Dedifferentiated amniotic fluid mesenchymal stem cell (primary cell): ENCODE measurements around the gene PROB1.
A peak's percentile ranks its signal among the peaks of the same experiment; 100 is the strongest.
"Not testable (repeated sequence)": the region's sequence is repeated elsewhere in the genome, so short reads cannot be mapped to it uniquely, and the experiment has no call there.

Source experiments
- DNase-seq: peaks from one replicate; pipeline ENCODE4 v3.0.0-alpha.2; 2016; ENCODE audit errors: extremely low spot score

The PROB1 gene

DNA sequence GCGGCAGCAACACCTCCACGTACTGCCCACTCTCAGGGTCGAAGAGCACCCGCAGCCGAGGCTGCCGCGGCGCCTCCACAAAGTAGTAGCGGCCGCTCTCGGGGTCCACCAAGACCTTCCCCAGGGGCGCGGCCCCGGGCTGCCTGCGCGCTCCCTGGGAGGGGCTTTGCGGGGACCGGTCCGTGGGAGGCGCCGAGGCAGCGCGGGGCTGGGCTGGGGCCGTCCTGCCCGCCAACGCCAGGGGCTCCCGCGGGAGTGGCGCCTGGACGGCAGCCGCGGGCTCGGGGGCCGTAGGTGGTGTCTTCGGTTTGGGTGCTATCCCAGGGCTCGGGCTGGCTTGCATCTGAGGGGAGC, 2.6 kb downstream of the PROB1 start:
- no peak for DNase-seq

DNA sequence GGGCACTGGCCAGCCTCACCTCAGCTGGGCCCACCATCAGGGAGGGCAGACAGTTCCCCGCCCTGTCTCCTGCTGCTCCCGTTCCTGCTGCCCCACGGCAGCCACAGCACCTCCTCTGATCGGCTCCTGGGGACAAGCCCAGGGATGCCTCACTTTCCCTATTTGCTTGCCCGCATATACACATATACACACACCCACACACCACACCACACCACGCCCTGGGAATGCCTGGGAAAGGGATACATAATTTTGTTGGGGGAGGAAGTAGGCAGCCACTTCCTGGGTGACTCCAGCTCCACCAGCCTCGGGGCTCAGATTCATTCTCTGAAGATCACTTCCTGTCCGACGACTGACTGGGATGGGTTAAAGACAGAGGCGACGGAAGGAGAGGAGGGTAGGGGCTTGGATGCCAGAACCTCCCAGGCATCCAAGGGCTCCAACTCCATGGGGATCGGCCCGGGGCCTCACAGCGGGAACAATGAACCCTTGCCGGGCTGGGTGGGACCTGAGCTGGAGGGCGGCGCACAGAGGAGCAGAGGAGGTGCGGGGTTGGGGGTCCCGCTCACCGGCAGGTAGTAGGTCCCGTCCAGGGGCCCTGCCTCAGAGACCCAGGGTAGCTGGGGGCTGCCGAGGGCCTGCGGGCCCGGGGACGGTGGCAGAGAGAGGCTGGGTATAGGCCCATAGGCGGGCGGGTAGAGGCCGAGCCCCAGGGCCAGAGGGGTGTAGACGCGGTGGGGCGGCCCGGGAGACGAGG, 3.2 kb downstream of the PROB1 start:
- DNase-seq, result no peak

DNA sequence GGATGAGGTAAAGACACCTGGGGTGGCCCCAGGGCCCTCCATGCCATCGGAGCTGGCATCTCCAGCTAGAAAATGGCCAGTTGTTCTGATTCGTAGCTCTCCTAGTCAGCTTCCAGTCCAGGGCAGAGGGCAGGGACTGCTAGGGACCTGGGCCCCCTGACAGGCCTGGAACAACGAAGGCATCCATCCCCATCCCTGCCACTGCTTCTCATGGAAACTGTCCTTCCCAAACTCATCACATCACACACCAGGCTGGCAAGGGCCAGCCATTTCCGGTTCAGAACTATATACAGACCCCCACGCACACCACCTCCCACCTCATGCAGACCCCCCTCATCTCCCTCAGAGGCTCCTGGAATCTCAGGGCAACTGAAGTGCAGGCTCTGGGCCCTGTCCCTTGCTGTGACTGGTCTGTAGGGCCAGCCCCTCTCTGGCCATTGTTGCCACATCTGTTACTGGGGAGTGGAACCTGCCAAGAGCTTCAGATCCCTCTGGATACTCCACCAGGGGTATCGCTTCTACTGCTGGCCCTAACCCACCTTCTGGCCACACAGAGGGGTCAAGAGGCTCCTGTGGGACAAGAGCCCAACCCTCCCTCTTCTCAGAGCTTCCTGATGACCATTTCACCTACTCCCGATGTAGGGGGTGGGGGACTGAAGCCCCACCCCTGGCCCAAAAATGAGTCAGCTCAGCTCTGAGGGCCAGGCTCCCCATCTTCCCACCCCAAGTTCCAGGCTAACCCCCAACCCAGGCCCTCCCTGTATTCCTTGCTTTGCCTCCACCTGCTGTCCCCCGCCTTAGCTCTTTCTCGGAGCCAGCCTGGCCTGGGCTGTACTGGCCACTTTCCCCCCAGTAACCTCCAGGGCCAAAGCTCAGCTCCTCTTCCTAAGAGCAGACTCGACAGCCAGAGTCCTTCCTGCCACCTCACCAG, 4.0 kb downstream of the PROB1 start:
- DNase-seq, result no peak

DNA sequence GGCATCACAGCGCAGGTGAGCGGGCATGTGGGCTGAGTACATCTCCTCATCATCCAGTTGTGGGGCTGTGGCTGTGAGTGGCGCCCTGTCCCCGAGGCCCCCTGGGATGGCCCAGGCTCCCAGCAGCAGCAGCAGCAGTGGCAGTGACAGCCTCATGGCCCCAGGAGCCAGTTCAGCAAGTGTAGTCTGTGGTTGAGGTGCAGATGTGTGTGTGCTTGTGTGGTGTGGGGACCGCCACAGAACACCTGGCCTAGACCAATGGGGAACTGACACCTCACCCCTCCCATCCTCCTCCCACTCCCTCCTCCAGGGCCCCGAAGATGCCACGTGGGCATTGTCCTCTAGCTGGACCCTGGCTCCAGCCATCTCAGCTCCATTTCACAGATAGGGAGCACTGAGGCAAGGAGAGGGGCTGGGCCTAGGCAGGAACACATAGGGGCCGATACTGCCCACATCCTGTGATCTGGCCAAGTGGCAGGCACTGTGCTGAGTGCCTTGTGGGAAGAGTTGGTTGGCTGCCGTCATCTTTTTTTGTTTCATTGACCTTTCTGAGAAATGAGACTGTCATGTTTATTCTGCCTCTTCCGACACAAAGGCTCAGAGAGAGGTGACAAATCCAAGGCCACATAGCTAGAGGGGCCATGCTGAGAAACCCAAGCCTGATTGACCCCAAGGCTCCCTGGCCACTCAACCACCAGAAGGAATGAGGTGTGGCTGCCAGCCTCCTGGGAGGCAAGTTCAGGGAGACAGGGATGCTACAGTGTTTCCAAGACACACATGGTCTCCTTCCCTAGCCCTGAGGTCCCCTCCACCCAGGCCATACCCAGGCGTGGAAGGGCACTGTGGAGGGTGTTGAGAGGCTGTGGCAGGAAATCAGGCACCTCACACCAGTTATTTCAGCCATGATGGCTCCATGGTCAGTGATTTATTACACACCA, 4.9 kb downstream of the PROB1 start, which contains the start of gene MZB1:
MZB1 (minus strand) TSS at position 213 of the 938 bp plus-strand sequence; CDS start at position 156, 57 bp downstream.
- no peak for DNase-seq

DNA sequence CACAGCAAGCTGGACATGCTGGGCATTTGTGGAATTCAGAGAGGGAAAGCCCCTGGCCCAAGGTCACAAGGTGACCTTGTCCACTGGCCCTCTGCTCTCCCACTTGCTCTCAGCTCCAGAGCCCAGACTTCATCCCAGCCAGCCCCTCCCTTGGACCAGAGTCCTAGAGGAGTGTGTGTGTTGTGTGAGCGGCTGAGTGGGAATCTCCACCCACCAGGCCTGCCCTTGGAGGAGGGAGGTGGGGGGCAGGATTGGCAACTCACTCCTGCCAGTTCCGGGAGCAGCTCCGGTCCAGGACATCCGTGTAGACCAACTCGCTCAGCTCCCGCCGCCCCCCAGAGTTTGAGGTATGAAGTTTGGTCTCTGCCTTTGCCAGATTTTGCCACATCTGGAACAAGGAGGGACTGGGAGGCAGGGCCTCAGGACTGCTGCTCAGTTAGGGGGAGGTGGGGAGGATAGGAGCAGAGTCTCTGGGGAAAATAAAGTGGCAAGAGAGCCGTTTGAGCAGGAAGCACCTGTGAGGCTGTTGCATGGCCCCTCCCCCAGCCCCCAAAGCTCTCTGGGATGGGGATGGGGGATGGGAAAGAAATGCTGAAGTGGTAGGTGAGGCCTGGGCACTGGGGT, 6.6 kb downstream of the PROB1 start:
- DNase-seq, result no peak

DNA sequence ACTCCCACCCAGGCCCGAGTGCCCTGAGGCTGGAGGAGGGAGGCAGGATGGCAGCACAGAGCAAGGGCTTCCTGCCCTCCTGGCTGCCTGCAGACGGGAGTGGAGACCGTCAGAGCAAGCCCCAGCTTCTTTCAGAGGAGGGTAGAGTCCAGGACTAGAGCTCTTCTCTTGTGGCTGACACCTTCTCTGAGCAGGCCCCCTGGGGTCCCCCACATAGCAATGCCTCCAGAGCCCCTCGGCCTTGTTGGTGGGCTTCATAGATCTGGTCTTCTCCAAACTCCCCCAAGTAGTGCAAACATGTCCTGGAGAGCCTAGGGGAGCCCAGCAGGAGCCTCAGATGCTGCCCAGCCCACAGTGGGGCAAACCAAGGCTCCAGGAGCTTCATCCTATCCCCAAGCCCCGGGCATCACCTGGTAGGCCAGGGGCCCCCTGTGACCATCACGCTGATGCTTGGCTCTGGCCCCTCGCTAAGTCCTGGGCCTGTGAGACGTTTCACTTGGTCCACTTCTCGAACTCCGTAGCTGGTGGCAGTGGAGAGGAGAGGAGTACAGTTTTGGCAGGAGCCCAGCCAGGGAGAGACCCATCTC, 7.2 kb downstream of the PROB1 start:
- no peak for DNase-seq

DNA sequence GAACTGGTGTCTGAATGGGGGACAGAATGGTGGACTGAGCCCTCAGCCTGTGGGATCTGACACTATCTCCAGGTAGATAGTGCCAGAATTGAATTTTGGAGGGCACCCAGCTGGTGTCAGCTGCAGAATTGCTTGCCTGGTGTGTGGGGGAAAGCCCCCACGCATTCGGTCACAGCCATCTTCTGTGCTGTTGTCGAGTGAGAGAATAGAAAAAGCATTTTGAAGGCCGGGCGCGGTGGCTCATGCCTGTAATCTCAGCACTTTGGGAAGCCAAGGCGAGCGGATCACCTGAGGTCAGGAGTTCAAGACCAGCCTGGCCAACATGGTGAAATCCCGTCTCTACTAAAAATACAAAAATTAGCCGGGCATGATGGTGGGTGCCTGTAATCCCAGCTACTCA, 7.9 kb downstream of the PROB1 start:
- DNase-seq, result not testable (repeated sequence)

DNA sequence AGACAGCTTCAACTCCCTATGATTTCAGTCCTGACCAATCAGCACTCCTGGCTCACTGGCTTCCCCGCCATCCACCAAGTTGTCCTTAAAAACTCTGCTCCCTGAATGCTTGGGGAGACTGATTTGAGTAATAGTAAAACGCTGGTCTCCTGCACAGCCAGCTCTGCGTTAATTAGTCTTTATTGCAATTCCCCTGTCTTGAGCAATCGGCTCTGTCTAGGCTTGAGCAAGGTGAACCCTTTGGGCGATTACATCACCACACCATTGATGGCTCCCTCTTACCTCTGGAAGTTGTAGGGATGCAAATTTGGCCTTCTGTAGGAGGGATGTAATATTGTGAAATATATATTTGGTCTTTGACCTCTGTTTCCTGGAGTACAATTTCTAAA, 8.9 kb downstream of the PROB1 start:
- DNase-seq, result no peak

DNA sequence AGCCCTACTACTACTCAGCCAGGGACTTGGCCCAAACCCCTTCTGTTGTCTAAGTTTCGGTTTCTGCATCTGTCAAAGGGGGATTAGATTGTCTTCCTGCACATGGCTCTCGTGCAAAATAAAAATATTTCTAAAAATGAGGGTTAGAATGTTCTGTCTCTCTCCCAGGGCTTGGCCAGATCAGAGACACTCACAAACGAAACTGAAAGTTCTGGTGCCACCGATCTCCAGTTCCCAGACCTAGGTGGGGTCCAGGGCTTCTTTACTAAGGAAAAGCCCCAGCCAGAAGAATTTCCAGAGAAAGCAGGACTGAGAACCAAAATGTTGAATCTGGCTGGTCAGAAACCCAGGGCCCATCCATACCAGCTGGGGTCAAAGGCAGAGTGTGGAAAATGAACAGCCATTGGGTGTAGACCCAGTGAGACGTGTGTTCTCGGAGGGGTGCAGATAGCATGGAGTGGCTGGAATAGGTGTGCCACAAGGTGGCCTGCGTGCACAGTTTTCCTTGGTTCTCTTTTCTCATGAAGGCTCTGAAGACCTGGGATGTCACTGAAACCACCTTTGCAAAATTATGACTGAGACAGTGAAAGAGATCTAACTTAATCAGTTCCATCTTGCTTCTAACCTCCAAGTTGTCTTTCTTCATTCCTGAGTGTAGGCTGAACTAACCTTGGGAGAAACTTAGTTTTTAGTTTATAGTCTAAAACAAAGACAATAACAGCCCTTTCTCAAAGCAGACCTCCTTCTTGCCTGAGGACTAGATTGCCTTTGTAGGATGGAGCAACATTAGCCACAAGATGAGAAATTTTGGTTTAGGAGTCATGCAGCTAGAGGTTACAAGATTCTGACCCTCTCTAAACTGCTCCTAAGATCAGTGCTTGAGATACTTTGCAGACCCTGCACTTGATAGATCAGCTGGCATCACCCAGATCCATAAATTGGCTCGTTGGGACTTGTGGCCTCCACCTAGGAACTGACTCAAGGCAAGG, 9.5 kb downstream of the PROB1 start:
- DNase-seq, result peak; percentile 35

DNA sequence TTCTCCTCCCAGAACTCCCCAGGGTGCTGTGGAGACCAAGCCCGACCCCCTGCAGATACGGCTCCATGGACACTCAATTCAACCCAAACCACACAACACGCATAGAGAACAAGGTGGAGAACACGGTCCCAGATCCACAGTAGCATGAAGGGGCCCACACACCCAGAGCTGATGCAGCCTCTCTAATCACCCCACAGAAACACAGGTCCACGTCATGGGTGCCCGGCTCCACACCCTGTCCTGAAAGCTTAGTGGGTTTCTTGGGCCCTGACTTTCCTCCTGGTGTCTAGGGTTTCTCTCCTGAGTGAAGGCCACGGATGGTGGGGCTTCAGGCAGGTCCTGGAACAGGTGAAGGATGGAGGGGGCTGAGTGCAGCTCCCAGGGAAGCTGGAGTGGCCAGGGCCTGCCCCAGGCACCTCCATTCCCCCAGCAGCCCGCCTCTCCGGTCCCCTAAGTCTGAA, 10.3 kb downstream of the PROB1 start:
- no peak for DNase-seq

DNA sequence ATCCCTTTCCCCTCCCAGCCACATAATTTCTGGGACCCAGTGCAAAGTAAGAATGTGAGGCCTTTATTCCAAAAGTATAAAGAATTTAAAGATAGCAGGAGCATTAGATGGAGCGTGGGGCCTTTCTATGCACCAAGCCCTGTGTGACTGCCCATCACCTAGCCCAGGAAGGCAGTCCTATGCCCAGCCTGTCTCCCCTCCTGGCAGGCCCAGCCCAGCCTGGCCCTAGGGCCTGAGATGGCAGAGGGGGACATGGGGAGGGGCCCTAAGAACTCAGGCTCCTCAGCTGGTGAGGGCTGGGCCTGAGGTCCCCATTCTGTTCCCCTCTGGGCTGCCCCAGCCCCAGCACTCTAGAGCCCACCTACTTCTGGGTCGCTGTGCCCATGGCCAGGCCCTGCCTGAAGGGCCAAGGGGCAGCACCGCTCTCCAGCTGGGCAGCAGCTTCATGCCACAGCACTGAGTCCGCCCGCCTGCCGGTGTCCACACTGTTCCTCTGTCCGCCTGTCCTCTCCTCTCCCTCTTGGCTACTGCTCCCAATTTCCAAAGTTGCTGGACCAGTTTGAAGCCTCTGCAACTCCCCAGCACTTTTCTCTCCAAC, 10.8 kb downstream of the PROB1 start:
- DNase-seq, result no peak

DNA sequence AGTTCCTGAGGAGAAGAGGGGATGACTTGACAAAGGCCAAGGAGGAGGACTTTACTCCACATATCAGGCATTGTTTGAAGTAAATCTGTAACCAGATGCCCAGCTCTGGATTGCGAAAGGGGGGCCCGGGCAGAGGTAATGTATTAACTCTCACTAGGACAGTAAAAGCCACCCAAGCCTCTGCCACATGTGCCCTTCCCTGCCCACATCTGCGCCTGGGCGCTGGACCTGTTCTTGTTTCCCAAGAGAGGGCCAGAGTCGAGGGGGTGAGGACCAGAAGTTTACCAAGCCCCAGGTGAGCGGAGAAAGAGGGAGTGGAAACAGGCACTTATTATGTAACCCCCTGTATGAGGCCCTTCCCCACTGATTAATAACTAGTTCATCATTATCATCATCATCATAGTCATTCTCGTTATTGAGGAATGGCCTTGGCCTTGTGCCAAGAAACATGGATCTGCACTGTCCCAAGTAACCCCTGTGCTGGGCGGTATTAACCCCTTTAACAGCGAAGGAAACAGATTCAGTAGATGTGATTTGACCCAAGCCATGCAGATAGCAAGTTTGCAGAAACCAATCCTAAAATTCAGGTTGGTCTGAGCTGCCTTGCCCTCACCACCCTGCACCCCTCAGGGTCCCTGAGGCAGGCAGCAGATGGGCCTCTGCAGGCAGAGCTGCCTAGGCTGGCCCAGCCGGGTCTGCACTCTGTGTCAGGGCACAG, 11.5 kb downstream of the PROB1 start, which contains the start of gene SLC23A1:
SLC23A1 (minus strand) TSS at position 23 of the 718 bp plus-strand sequence. CDS start 44 bp downstream, outside the sequence.
- DNase-seq, result no peak

DNA sequence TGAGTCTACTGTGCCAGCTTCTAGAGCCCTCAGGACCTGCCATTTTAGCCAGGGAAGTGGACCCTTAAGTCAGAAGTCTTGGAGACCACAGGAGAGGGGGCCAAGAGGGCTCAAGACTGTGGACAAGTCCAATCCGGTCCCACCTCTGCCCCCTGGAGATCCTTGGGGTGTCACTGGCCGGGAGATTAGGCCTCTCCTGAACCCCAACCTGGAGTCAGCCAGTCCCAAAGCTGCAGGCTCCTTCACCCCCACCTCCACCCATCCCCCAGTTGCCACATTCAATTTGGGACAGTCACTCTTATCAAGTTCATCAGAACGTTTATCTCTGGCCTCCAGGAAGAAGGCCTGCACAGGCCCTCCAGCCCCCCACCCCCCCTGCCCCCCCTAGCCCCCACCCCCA, 12.1 kb downstream of the PROB1 start:
- no peak for DNase-seq

DNA sequence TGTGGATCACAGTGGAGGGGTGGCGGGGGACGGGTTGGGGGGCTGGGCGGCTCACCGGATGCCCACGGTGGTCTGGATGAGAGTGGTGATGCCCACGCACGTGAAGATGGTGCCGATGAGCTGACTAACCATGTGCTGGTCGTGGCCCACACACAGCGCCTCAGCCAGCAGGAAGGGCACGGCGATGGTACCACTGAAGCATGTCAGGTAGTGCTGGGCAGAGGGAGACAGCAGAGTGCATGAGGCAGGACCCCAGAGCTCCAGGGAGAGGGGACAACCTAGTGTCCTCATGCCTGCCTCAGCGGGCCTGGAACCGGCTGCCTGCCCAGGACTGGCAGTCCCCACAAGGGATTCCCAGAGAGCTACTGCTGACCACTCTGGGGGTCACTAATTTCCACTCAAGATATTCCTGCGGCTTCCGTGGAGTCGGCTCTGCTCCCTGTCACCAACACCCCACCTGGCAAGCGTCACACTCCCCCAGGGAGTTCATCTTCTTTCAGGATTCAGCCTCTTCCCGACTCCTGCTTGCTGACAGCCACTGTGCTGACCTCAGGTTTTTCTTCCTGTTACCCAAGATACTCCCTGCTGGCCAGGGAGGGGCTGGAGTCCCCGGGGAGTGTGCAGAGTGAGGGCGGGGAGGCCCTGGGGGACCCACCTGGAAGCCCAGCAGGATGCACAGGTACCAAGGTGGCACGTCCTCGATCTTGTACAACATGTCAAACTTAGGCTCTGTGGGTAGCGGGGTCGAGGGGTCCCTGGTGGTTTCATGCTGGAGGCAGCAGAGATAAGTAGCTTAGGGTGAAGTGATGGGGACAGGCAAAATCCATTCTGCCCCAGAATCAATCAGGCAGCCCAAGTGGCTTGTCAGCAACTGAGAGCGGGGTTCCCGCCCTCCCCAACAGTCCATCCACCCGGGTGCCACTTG, 12.8 kb downstream of the PROB1 start:
- DNase-seq, result no peak

DNA sequence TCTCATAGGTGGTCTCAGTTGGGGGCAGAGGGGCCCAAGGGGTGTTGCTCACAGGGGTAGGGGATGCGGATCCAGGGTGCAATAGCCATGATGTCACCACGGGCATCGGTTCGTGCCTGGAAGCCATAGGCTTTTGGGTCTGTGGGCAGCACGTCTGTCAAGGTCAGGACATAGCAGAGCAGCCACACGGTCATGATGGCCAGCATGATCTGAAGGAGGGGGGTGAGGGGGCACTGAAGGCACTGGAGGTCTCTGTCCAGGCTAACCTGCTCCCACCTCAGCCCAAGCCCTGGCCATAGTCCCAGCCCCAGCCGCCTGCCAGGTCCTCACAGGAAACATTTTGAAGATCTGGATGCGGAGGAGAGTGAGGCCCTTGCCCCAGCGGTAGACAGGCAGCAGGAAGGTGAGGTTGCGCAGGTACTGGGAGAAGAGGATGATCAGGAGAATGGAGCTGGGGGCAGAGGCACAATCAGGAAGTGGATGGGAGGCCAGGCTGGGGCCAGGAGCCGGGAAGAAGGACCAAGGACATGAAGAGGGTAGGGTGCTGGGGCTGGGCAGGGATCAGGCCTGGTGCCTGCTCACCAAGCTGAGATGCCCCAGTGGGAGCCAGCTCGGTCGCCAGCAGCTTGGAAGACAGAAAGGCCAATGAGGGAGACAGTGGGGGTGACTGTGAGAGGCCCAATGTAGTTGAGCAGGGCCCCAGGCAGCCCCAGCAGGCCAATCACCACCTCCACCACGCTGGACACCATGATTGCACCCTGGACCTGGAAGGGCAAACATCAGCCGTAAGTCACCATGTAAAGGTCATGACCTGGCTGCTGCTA, 15.1 kb downstream of the PROB1 start:
- no peak for DNase-seq

DNA sequence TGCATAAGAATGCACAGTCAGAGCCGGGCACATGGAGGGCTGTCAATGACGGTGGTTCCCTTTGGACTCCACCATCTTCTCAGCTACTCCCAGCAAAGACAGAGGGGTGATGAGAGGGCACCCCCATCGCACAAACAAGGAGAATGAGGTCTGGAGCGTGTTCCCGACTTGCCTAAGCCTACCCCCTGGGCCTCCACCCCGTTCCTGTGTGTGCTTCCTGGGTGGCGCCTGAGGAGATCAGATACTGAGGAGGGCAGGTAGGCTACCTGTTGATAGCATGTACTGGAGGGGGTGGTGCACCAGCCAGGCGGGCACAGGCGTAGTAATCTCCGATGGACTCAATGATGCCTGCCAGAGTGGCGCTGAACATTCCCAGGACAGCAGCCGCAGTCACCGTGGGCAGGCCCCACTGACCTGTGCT, 16.0 kb downstream of the PROB1 start:
- DNase-seq, result no peak
